ENCODE measurements around the gene MYL12B. TPM values are rescaled to one million over a fixed set of nuclear protein-coding genes. Genes with fewer than 3 reads are reported as not detected.

MYL12B gene
- total RNA-seq, 1 donor from 2014 or later, result 230 TPM

DNA sequence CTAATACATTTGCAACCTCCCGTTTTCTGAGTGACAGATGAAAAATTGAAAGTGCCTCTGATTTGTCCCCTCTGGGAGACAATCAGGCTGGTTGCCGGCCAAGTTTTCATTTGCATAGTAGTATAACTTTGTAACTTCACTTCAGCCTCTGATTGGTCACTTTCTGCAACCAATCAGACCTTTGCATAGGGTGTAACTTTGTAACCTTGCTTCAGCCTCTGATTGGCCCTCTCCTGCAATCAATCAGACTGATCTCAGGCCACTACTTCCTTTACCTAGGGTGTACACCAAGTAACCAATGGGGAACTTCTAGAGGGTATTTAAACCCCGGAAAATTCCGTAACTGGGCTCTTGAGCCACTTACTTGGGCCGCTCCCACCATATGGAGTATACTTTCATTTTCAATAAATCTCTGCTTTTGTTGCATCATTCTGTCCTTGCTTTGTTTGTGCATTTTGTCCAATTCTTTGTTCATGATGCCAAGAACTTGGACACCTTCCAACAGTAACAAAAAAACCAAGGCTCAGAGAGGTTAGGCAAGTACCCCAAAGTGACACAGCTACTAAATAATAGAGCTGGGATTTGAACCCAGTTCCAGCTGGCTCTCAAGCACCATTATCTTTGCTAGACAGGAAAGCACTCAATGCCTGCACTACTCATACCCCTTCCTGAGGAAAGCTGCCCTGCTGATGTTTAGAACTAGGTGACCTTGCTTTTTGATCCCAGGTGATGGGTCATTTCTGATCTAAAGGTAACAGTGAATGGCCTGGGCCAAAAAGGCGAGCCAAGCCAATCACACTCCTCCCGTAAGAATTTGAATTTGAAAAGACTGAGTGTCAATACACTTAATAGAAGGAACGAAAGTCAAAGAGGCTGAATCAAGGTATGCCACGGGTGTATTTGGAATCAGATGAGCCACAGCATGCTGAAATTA lies 31.3 kb upstream of the MYL12B start:
- no peak overlapping the region for H3K4me3 Mint-ChIP-seq (ENCODE audit: unreplicated experiment)
- no peaks in the 10 kb centered on the region for H3K4me1 Mint-ChIP-seq (ENCODE audit: unreplicated experiment)
- no peak overlapping the region for H3K27ac Mint-ChIP-seq (ENCODE audit: unreplicated experiment)
- DNase-seq (ENCODE audit: extremely low spot score, unreplicated experiment), result no peak
- H3K27me3 Mint-ChIP-seq (ENCODE audit: unreplicated experiment), result no peaks in the 10 kb centered on the region
- TF ChIP-seq, protein P1, sequence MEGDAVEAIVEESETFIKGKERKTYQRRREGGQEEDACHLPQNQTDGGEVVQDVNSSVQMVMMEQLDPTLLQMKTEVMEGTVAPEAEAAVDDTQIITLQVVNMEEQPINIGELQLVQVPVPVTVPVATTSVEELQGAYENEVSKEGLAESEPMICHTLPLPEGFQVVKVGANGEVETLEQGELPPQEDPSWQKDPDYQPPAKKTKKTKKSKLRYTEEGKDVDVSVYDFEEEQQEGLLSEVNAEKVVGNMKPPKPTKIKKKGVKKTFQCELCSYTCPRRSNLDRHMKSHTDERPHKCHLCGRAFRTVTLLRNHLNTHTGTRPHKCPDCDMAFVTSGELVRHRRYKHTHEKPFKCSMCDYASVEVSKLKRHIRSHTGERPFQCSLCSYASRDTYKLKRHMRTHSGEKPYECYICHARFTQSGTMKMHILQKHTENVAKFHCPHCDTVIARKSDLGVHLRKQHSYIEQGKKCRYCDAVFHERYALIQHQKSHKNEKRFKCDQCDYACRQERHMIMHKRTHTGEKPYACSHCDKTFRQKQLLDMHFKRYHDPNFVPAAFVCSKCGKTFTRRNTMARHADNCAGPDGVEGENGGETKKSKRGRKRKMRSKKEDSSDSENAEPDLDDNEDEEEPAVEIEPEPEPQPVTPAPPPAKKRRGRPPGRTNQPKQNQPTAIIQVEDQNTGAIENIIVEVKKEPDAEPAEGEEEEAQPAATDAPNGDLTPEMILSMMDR (IDR thresholded peaks at IDR 0.05), result no peak
- no peaks in the 10 kb centered on the region for H3K9me3 Mint-ChIP-seq (ENCODE audit: unreplicated experiment)
- no peaks in the 10 kb centered on the region for H3K36me3 Mint-ChIP-seq (ENCODE audit: unreplicated experiment)

DNA sequence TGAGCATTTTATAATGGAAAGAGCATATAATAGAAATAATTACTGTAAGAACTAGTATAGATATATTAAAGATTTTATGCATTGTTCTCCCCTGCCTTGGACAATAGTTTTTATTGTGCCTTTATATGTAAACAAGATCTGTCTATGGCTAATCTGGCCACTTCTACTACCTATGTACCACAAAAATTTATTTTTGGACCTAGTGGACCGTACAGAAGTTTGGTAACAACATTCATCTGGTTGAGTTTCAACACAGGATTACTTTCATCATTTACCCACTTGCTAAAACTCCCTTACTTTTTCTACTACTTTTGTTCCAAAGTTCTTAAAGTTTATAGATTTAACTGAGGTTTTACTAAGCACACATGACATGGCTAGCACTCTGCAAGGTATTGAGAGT lies 28.9 kb upstream of the MYL12B start:
- TF ChIP-seq, protein P1 (IDR thresholded peaks at IDR 0.05), result no peak
- no peak overlapping the region for H3K4me3 Mint-ChIP-seq (ENCODE audit: unreplicated experiment)
- no peaks in the 10 kb centered on the region for H3K27me3 Mint-ChIP-seq (ENCODE audit: unreplicated experiment)
- H3K27ac Mint-ChIP-seq (ENCODE audit: unreplicated experiment), result no peak overlapping the region
- no peaks in the 10 kb centered on the region for H3K9me3 Mint-ChIP-seq (ENCODE audit: unreplicated experiment)
- H3K4me1 Mint-ChIP-seq (ENCODE audit: unreplicated experiment), result no peaks in the 10 kb centered on the region
- no peaks in the 10 kb centered on the region for H3K36me3 Mint-ChIP-seq (ENCODE audit: unreplicated experiment)
- no peak for DNase-seq (ENCODE audit: extremely low spot score, unreplicated experiment)

DNA sequence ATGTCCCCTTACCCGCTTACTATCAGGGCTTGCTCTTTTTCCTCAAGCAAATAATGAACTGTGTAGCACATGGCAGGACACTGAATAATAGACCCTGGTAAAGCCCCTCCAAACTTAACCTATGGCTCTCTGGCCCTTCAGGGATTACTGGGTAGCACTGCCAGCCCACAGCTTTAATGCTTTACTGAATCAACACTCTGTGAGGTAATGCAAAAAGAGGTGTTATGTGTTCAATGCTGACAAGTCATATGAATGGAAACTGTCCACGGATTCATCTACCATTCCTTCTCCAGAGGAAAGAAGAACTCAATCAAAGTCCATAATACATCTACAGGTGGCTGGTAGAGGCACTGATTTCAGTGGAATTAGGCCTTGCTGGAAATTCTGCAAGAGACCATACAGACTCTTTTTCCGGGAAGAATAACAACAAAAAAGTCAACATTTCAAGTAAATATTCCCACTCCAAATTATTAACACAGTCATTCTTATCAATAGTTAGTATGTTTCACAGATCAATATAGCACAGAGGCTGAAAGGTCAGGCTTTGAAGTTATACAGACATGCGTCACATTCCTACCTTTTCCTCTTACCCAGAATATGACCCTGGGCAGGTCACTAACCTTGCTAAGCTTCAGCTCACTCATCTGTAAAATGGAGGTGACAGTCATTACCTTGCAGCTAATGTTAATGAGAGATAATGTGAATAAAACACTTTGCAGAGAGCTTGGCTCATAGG lies 28.3 kb upstream of the MYL12B start:
- H3K4me1 Mint-ChIP-seq (ENCODE audit: unreplicated experiment), result no peaks in the 10 kb centered on the region
- no peaks in the 10 kb centered on the region for H3K36me3 Mint-ChIP-seq (ENCODE audit: unreplicated experiment)
- TF ChIP-seq, protein P1 (IDR thresholded peaks at IDR 0.05), result no peak
- no peaks in the 10 kb centered on the region for H3K27me3 Mint-ChIP-seq (ENCODE audit: unreplicated experiment)
- no peak overlapping the region for H3K4me3 Mint-ChIP-seq (ENCODE audit: unreplicated experiment)
- DNase-seq (ENCODE audit: extremely low spot score, unreplicated experiment), result no peak
- H3K27ac Mint-ChIP-seq (ENCODE audit: unreplicated experiment), result no peak overlapping the region
- no peaks in the 10 kb centered on the region for H3K9me3 Mint-ChIP-seq (ENCODE audit: unreplicated experiment)

DNA sequence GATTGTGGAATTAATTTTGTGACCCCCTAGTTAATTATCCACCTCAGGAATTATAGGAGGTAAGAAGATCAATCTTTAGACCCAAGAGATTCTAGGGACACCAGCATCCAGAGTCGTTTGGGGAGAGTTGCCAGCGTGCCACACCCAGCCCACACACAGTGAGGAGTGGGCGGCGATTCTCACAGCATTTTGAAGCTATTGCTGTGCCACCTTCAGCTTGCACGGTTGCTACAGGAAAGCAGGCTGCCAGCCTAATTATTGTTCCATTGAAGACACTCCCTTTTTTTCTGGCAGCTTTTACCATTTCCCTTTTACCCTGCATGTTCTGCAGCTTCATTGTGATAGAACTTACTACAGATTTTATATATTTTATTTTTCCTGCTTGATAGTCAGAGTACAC lies 27.5 kb upstream of the MYL12B start:
- H3K27ac Mint-ChIP-seq (ENCODE audit: unreplicated experiment), result no peak overlapping the region
- H3K4me1 Mint-ChIP-seq (ENCODE audit: unreplicated experiment), result no peaks in the 10 kb centered on the region
- H3K9me3 Mint-ChIP-seq (ENCODE audit: unreplicated experiment), result no peaks in the 10 kb centered on the region
- TF ChIP-seq, protein P1 (IDR thresholded peaks at IDR 0.05), result no peak
- H3K36me3 Mint-ChIP-seq (ENCODE audit: unreplicated experiment), result no peaks in the 10 kb centered on the region
- no peak for DNase-seq (ENCODE audit: extremely low spot score, unreplicated experiment)
- no peak overlapping the region for H3K4me3 Mint-ChIP-seq (ENCODE audit: unreplicated experiment)
- H3K27me3 Mint-ChIP-seq (ENCODE audit: unreplicated experiment), result no peaks in the 10 kb centered on the region

DNA sequence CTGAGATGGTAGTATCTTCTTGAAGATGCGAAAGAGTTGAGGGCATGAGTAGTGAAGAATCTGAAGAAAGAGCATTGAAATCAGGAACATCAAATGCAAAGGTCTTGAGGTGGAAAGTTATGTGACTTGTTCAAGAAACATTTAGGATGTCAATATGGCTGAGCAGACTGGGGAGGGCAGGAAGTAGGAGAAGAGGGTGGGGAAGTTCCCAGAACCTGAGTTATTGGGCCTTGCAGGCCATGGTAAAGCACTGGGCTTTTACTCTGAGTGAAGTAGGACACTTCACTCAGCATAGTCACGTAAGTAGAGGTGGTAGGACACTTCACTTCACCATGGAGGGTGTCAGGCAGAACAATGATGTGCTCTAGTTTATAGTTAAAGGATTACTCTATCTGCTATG lies 26.1 kb upstream of the MYL12B start:
- Mint-ChIP-seq H3K27ac (ENCODE audit: unreplicated experiment) (no peak overlapping the region), H3K27me3 (ENCODE audit: unreplicated experiment) (no peaks in the 10 kb centered on the region), H3K4me1 (ENCODE audit: unreplicated experiment) (no peaks in the 10 kb centered on the region), H3K4me3 (ENCODE audit: unreplicated experiment) (no peak overlapping the region), H3K9me3 (ENCODE audit: unreplicated experiment) (no peaks in the 10 kb centered on the region), H3K36me3 (ENCODE audit: unreplicated experiment) (no peaks in the 10 kb centered on the region)
- TF ChIP-seq, protein P1 (IDR thresholded peaks at IDR 0.05), result no peak
- no peak for DNase-seq (ENCODE audit: extremely low spot score, unreplicated experiment)

Data from osteocyte (in vitro differentiated cells).